ENCODE measurements around the gene HDHD3.

DNA sequence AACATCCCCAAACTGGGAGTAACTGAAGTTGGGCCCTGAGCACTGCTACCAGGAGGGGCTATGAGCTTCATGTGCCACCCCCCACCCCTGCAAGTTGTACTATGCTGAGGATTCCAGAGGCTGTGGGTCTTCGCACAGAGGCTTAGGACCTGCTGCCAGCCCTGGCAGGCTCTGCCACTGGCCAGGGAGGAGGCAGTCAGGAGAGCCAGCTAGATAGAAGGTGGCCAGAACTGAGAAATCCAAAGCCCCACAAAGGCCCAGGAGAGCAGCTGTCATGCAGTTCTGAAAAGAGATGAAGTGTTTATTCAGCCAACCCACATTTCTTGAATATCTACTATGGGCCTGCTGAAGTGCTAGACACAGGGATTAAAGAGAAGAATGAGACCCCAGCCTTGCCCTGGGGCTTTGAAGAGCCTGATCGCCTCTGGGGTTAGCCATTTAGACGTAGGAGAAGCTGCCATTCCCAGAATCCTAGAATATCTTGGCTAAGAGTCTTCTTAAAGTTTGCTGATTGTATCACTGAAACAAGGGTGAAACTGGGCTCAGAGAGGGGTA is 22.9 kb upstream of the HDHD3 start:
- TF ChIP-seq, protein P1, sequence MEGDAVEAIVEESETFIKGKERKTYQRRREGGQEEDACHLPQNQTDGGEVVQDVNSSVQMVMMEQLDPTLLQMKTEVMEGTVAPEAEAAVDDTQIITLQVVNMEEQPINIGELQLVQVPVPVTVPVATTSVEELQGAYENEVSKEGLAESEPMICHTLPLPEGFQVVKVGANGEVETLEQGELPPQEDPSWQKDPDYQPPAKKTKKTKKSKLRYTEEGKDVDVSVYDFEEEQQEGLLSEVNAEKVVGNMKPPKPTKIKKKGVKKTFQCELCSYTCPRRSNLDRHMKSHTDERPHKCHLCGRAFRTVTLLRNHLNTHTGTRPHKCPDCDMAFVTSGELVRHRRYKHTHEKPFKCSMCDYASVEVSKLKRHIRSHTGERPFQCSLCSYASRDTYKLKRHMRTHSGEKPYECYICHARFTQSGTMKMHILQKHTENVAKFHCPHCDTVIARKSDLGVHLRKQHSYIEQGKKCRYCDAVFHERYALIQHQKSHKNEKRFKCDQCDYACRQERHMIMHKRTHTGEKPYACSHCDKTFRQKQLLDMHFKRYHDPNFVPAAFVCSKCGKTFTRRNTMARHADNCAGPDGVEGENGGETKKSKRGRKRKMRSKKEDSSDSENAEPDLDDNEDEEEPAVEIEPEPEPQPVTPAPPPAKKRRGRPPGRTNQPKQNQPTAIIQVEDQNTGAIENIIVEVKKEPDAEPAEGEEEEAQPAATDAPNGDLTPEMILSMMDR (conservative IDR thresholded peaks at IDR 0.05; ENCODE audit: low read length), result no peak
- no peak for TF ChIP-seq EZH2phosphoT487 (IDR thresholded peaks at IDR 0.05; ENCODE audit: borderline replicate concordance, low read depth, low read length)

Measured in OCI-LY7 (cell line).